Astrocyte of the hippocampus (primary cell): ENCODE measurements around the gene KLHL7.

ENCODE experiments used
- DNase-seq: peaks from one replicate; pipeline ENCODE4 v3.0.0; 2011; ENCODE audit warnings: low read depth, low spot score

KLHL7 gene, protein sequence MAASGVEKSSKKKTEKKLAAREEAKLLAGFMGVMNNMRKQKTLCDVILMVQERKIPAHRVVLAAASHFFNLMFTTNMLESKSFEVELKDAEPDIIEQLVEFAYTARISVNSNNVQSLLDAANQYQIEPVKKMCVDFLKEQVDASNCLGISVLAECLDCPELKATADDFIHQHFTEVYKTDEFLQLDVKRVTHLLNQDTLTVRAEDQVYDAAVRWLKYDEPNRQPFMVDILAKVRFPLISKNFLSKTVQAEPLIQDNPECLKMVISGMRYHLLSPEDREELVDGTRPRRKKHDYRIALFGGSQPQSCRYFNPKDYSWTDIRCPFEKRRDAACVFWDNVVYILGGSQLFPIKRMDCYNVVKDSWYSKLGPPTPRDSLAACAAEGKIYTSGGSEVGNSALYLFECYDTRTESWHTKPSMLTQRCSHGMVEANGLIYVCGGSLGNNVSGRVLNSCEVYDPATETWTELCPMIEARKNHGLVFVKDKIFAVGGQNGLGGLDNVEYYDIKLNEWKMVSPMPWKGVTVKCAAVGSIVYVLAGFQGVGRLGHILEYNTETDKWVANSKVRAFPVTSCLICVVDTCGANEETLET

DNA sequence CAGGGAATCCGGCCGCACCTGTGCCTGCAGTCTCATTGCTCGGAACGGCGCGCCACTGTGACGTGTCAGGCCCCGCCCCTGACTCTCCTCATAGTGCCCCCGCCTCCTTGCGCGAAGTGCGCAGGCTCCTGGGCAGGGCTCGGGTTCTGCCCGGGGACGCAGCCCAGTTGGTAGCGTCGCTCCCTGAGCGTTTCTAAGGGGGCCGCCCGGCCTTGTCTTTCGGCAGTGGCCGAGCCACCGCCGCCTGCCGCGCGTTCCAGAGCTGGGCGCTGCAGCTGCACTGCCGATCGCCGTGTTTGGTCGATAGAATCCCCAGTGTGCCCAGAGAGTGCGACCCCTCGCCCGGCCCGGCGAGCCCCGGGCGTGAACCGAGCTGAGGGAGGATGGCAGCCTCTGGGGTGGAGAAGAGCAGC lies at the start of gene KLHL7:
KLHL7 (plus strand) TSS at position 142 of the 413 bp plus-strand sequence; CDS start at position 384, 242 bp downstream.
- peak; percentile 98 for DNase-seq

GRCh38 chr7:23058408-23059096 lies 47.0 kb upstream of the KLHL7 start:
- no peak for DNase-seq

DNA sequence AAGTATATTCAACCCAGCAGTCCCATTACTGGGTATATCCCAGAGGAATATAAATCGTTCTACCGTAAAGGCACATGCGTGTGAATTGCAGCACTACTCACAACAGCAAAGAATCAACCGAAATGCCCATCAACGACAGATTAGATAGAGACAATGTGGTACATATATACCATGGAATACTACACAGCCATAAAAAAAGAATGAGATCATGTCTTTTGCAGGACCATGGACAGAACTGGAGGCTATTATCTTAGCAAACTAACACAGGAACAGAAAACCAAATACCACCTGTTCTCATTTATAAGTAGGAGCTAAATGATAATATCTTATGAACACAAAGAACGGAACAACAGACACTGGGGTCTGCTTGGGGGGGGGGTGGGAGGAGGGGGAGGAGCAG lies 44.3 kb upstream of the KLHL7 start:
- DNase-seq = no peak

GRCh38 chr7:23062452-23062851 lies 43.1 kb upstream of the KLHL7 start:
- peak; percentile 8 for DNase-seq

- DNase-seq = peak; percentile 43
Observed at GRCh38 chr7:23065974-23066373, 39.6 kb upstream of the KLHL7 start.

GRCh38 chr7:23067271-23067670 lies 38.3 kb upstream of the KLHL7 start:
- peak; percentile 23 for DNase-seq

DNA sequence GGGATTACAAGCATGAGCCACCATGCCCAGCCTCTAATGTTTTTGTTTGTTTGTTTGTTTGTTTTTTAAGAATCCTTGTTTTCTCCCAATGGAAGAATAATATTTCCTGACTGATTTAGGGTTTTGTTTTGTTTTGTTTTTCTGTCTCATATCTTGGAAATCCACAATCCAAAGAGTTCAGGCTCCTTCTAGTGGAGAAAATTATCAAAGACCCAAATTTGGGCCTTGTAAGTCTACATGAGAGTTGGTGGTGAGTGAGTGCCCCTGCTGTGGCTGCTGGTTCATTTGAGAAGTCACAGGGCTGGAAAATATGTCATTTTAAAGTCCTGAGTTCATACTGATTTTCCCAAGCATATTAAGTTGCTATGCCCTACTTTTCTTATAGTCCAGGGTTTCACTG lies 33.5 kb upstream of the KLHL7 start:
- peak; percentile 16 for DNase-seq

DNA sequence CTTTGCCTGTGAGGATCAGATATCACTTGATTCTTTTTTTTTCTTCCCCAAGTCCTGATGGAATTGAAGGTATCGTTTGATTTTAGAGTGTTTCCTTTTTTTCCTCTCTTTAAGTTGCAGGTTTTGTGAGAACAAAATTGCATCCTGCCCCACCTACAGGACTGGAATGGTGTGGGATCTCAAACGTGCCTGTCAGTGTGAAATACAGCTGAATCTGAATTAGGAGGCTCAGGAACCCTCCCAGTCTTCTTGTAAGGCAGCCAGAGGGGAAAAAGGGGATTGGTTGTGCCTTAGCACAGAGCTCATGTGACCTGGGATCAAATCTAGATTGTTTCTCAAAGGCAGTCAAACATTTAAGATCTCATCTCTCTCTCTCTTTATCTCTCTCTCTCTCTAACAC lies 32.7 kb upstream of the KLHL7 start:
- no peak for DNase-seq

- DNase-seq = peak; percentile 57
Observed at GRCh38 chr7:23074443-23075261, 30.9 kb upstream of the KLHL7 start.

- DNase-seq = no peak
Observed at GRCh38 chr7:23075571-23075970, 30.0 kb upstream of the KLHL7 start.

DNA sequence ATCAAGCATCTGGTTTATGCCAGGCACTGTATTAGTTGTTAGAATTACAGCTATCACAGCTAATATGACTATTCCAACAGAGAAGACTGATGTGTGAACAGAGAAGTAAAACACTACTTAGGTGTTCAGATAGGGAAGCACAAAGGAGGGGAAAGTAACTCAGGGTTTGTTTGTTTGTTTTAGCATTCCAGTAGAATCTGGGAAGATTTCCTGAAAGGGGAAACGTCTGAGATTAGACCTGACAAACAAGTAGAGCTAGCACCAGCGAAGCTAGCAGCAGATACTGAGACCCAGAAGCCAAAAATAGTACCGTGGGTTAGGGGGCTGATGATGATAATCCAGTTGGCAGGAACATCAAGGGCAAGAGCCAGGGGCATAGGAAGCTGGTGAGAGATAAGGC lies 28.8 kb upstream of the KLHL7 start:
- peak; percentile 15 for DNase-seq

DNA sequence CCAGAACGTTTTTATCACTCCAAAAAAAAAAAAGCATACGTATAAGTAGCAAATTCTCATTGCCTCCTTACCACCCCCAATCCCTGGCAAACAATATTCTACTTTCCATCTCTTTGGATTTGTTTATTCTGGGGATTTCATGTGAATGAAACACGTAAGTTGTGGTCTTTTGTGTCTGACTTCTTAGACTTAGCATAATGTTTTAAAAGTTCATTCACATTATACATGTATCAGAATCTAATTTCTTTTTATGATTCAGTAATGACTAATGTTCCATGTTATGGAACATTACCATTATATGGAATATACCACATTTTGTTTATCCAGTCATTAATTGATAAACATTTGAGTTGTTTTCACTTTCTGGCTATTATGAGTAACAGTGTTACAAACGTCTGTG lies 12.5 kb upstream of the KLHL7 start:
- DNase-seq = no peak

- DNase-seq = no peak
Observed at GRCh38 chr7:23093546-23093945, 12.0 kb upstream of the KLHL7 start.

GRCh38 chr7:23096518-23097290 lies 8.9 kb upstream of the KLHL7 start:
- no peak for DNase-seq

GRCh38 chr7:23098029-23098428 lies 7.6 kb upstream of the KLHL7 start:
- DNase-seq = no peak

DNA sequence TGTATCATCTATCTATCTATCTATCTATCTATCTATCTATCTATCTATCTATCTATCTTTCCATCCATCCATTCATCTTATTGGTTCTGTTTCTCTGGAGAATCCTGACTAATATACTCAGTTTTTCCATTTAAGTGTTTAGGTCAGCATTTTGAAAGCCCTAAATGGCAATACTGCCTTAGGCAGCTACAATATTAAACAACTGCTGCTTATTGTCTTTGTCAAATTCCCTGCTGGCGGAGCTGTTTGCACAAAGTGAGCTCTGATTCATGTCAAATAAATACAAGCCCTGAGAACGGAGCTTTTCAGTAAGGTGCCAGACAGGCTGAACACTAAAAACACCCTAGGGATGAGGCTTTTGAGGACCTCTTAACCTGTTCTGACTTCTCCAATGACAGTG lies 7.1 kb upstream of the KLHL7 start:
- DNase-seq = no peak

- DNase-seq = no peak
Observed at GRCh38 chr7:23100697-23101096, 4.9 kb upstream of the KLHL7 start.

DNA sequence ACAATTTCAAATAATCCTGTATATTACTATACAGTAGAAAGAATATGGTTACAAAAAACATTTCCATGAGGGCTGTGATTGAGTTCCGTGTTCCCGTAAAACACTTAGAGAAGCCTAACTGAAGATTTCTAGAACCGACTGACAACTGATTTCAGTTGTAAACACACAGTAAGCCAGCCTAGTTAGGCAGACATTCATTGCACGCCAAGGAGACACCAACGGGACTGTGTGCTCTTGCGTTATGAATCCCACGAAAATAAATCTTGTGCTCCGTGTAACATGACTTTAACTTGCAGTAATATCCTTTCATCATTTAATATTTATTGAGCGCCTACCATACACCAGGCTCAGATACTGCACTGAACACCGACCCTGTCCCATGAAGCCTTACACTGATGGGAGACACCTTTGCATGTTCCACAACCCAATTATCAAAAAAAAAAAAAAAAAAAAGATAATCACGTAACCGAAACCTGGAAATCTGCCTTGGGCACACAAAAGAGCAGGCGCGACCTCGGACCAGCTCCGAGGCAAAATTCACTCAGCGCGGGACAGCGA lies 420 bp upstream of the KLHL7 start:
- DNase-seq = no peak

- DNase-seq = peak; percentile 69
Observed at GRCh38 chr7:23106057-23106822, 655 bp downstream of the KLHL7 start.
